ENCODE data around the gene MPDZ. TPM values are rescaled to one million over a fixed set of nuclear protein-coding genes. Genes with fewer than 3 reads are reported as not detected.

The MPDZ gene
- total and polyA plus RNA-seq, 5 experiments from 2014 or later = not detected

DNA sequence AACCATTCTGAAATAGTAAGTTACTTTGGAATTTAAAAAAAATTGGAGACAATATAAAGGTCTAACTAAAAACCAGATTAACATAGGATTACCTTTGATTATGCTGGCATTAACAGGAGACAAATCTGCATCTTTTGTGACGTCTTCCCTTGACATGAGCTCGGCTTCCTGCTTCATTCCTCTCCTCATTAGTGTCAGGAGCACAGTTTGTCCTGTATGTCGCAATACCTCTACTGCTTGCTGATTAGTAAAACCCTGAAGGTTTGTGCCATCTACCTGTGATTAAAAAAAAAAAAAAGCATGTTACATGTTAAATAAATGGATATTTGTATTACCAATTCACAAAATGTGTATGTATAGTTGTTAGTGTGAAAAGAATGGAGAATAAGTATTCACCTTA lies 73.7 kb downstream of the MPDZ start:
- no peaks in the 10 kb centered on the region for H3K27me3 Mint-ChIP-seq
- H3K4me1 Mint-ChIP-seq = no peaks in the 10 kb centered on the region
- DNase-seq (no peak), ATAC-seq (no peak)
- POLR2A ChIA-PET = no interaction called here
- no peaks in the 10 kb centered on the region for H3K36me3 Mint-ChIP-seq
- H3K27ac Mint-ChIP-seq = no peak overlapping the region
- peaks cover 0 to 14% (median 7%) of the 10 kb centered on the region in 9 donors for H3K9me3 Mint-ChIP-seq
- no peak overlapping the region for H3K4me3 Mint-ChIP-seq

DNA sequence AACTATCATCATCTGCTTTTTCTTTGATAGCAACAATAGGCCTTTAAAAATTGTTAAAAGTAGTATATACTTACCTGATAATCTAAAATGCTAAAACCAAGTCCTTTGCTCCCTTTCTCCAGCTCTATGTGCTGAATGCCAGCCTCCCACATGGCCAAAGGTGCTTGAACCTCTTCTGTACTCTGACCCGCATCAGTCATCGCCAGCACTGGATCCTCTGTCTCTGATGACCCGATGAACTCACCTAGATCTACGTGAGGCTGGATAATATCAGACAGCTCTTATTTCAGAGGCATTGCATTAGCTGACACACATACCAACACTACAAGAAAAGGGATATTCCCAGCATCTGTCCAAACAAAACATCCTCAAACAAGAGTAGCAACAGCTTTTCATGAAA lies 89.5 kb downstream of the MPDZ start:
- no peaks in the 10 kb centered on the region for H3K4me1 Mint-ChIP-seq
- no peak for DNase-seq
- no peak overlapping the region for H3K27ac Mint-ChIP-seq
- peaks cover 0 to 13% (median 3%) of the 10 kb centered on the region in 9 donors for H3K9me3 Mint-ChIP-seq
- POLR2A ChIA-PET = no interaction called here
- no peak for ATAC-seq
- H3K4me3 Mint-ChIP-seq = no peak overlapping the region
- H3K27me3 Mint-ChIP-seq = no peaks in the 10 kb centered on the region
- H3K36me3 Mint-ChIP-seq = no peaks in the 10 kb centered on the region

DNA sequence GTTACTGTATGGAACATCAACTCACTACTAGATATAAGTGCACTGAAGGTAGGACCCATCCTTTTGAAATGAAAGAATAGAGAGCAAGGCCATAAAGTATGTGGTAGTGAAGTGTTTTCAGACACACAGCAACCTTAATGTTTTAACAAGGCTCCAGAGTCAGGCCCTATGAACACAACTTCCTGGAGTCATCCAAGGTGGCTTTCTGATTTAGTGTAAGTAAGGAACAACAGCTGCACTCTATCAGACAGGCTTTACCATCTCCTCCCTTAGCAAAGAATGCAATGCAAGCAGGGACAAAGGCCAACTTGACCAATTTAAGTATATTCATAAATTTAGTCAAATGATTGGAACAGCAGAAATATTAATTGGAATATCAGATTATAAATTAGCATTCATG lies 90.1 kb downstream of the MPDZ start:
- H3K27me3 Mint-ChIP-seq = no peaks in the 10 kb centered on the region
- H3K36me3 Mint-ChIP-seq = no peaks in the 10 kb centered on the region
- DNase-seq = no peak
- no peaks in the 10 kb centered on the region for H3K4me1 Mint-ChIP-seq
- H3K4me3 Mint-ChIP-seq = no peak overlapping the region
- peaks cover 0 to 13% (median 2%) of the 10 kb centered on the region in 9 donors for H3K9me3 Mint-ChIP-seq
- no peak overlapping the region for H3K27ac Mint-ChIP-seq
- ATAC-seq = no peak
- POLR2A ChIA-PET = no interaction called here

DNA sequence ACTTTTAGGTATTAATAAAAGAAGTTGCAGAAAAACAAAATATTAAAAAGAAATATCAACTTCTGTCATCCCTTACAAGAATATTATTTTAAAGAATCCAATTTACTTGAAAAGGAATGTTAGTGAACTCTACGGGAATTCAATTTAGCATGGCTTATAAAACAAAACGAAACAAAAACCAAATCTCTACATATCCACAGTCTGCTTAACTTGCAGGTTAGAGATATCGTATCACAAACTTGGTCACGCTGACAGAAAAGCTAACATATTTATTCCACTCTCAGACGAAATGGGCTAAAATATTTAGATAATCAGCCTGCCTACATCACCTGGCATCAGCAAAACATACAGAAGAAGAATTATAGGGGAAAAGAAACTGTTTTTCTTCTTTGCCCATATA lies 92.7 kb downstream of the MPDZ start:
- no peaks in the 10 kb centered on the region for H3K4me1 Mint-ChIP-seq
- no peak for DNase-seq
- POLR2A ChIA-PET = no interaction called here

DNA sequence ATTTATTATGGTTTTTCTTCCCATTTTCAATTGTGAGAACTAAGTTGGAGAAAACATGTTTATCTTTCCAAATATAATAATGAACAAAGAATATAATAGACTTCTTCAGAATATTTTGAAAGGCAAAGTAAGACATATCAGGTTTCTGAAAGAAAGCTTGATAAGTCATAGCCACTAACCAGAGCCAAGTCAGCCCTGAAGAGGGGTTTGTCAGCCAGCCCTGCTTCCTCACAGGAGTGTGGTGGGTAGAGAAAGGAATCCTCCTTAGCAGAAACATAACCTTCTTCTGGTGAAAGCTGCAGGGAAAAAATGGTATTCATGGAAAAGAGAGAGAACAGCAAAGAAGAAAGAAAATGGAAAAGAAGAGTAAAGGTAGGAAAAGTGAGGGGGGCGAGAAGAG lies 93.4 kb downstream of the MPDZ start:
- H3K27ac Mint-ChIP-seq = no peak overlapping the region
- H3K4me1 Mint-ChIP-seq = no peaks in the 10 kb centered on the region
- no peaks in the 10 kb centered on the region for H3K36me3 Mint-ChIP-seq
- no peak for ATAC-seq
- POLR2A ChIA-PET = no interaction called here
- no peaks in the 10 kb centered on the region for H3K27me3 Mint-ChIP-seq
- DNase-seq = no peak
- H3K9me3 Mint-ChIP-seq = peaks cover 0 to 8% (median 0%) of the 10 kb centered on the region in 9 donors
- no peak overlapping the region for H3K4me3 Mint-ChIP-seq

More for the DNA sequence above, 92.7 kb downstream of the MPDZ start:
- H3K4me3 Mint-ChIP-seq = no peak overlapping the region
- H3K27me3 Mint-ChIP-seq = no peaks in the 10 kb centered on the region
- peaks cover 0 to 10% (median 0%) of the 10 kb centered on the region in 9 donors for H3K9me3 Mint-ChIP-seq
- no peak overlapping the region for H3K27ac Mint-ChIP-seq
- H3K36me3 Mint-ChIP-seq = no peaks in the 10 kb centered on the region
- no peak for ATAC-seq

DNA sequence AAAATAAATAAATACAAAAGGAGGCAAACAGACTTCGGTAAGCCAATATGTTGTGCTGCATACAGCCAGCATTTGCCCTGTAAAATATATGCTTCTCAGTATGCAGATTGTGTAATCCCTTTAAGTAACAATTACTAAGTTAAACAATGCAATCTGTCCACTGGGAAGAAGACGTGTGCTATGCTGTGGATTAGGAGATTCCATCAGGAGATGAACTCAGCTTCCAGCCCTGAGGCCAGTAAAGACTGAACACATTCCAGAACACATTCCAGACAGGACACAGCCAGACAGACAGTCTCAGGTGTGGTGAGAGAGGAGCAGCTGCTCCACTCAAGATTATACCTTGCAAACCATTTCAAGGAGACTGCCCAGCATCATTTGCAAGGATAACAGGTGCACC lies 97.8 kb downstream of the MPDZ start:
- POLR2A ChIA-PET = no interaction called here
- Mint-ChIP-seq H3K27ac (no peak overlapping the region), H3K4me3 (no peak overlapping the region), H3K4me1 (no peaks in the 10 kb centered on the region), H3K9me3 (peaks cover 0 to 9% (median 3%) of the 10 kb centered on the region in 9 donors), H3K36me3 (no peaks in the 10 kb centered on the region), H3K27me3 (no peaks in the 10 kb centered on the region)
- ATAC-seq (no peak), DNase-seq (no peak)

DNA sequence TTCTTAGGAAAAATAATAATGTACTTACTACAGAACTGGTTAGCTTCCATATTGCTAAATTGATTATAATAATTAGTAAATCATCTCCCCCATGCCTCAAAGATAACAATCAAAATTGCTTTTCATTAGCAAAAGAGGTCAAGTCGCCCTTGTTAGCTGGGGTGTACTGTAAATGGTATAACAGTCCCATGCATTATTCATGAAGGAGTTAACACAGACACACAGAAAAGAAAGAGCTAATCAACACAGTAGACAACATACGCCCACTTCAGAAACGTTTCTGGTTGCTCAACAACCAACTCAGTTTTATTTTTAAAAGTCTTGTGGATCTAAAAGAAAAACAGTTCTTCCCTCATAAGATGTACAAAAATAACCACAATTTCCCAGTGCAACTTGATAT lies 100.2 kb downstream of the MPDZ start:
- no peak overlapping the region for H3K27ac Mint-ChIP-seq
- H3K9me3 Mint-ChIP-seq = peaks cover 0 to 8% (median 3%) of the 10 kb centered on the region in 9 donors
- no peaks in the 10 kb centered on the region for H3K36me3 Mint-ChIP-seq
- no peaks in the 10 kb centered on the region for H3K27me3 Mint-ChIP-seq
- no peak for DNase-seq
- no peak for ATAC-seq
- H3K4me1 Mint-ChIP-seq = no peaks in the 10 kb centered on the region
- POLR2A ChIA-PET = no interaction called here
- H3K4me3 Mint-ChIP-seq = no peak overlapping the region

DNA sequence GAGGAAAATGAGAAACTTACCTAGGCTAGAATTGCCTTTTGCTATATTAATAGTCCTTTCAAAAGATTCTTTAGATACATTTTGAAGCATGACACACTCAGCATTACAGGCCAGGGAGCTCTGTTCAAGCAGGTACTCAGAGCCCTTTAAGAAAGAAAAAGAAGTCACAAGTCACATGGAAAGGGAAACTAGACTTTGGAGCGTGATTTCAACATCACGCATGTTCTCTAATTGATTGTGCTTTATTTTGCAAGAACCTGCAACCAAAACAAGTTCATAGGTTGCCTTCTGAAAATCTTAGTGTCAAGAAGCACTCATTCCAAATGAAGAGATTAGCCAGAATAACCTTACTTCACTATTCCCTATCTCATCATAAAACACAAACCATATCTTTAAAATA lies 103.8 kb downstream of the MPDZ start:
- Mint-ChIP-seq H3K27me3 (no peaks in the 10 kb centered on the region), H3K9me3 (peaks cover 0 to 20% (median 9%) of the 10 kb centered on the region in 9 donors), H3K4me1 (no peaks in the 10 kb centered on the region), H3K36me3 (no peaks in the 10 kb centered on the region), H3K4me3 (no peak overlapping the region), H3K27ac (no peak overlapping the region)
- POLR2A ChIA-PET = no interaction called here
- DNase-seq = no peak
- ATAC-seq = no peak

DNA sequence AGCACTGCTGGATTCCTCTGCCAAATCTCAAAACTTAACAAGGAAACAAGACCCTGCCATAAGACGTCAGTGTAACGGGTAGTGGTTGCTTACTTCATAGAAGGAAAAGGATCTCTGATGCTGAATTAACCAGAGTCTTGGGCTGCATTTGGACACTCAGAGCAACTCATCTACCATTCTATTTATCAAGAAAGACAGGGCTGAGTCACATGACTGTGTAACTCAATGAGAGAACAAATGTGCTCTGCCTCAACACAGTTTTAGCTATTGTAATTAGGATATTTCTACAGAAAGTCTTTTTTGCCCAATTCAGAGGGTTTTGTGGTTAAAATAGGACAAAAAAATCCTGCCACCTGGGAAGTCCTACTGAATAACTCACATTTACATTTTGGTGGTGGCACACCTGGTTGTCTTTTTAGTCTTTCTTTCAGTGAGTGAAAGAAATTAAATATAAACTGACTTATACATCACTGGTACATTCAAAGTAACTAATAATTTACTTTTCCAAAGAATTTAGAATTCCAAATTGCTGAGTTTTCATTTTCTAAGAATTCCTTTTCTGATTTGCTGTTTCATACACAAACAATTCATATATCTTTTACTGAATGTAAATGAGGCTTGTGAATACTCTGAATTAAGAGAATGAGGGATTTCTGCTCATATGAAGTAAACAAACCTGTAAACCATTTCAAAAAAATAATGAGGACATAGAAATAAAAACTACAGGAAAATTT lies 104.4 kb downstream of the MPDZ start:
- Mint-ChIP-seq H3K27ac (no peak overlapping the region), H3K4me3 (no peak overlapping the region), H3K9me3 (peaks cover 0 to 20% (median 8%) of the 10 kb centered on the region in 9 donors), H3K27me3 (no peaks in the 10 kb centered on the region), H3K4me1 (no peaks in the 10 kb centered on the region), H3K36me3 (no peaks in the 10 kb centered on the region)
- POLR2A ChIA-PET = no interaction called here
- no peak for DNase-seq
- no peak for ATAC-seq

DNA sequence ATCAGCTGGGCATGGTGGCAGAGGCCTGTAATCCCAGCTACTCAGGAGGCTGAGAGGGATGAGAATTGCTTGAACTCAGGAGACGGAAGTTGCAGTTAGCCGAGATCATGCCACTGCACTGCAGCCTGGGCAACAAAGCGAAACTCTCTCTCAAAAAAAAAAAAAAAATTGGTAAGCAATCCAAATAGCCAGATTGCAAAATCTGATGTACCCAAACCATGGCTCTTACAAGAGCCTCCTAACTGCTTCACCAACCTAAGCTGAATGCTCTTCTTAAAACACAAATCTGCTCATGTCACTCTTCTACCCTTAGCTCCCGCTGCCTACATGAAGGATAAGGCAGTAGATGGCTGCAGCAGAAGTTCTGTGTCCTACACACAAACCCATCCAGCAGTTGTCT lies 105.9 kb downstream of the MPDZ start:
- no peaks in the 10 kb centered on the region for H3K4me1 Mint-ChIP-seq
- no peak overlapping the region for H3K27ac Mint-ChIP-seq
- H3K9me3 Mint-ChIP-seq = peaks cover 0 to 29% (median 7%) of the 10 kb centered on the region in 9 donors
- ATAC-seq (no peak), DNase-seq (no peak)
- no peaks in the 10 kb centered on the region for H3K36me3 Mint-ChIP-seq
- POLR2A ChIA-PET = no interaction called here
- H3K27me3 Mint-ChIP-seq = no peaks in the 10 kb centered on the region
- no peak overlapping the region for H3K4me3 Mint-ChIP-seq

DNA sequence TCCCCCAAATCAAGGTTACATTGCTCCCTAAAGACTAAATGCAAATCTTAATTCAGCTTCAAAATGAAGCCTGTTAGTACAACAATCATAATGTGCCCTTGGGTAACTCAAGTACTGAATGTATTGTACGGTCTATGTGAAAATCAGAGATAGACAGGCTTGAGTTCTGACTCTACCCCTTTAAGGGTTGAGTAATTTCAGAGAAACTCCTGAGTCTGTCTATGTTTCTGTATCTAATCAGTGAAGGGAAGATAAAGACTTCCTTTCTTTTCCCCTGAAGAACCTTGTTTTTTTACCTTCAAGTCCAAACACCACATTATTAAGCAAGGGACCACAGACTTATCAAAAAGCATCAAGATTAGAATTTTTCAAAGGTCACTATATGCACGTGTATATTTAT lies 108.2 kb downstream of the MPDZ start:
- Mint-ChIP-seq H3K36me3 (no peaks in the 10 kb centered on the region), H3K27ac (no peak overlapping the region), H3K27me3 (no peaks in the 10 kb centered on the region), H3K9me3 (peaks cover 0 to 29% (median 7%) of the 10 kb centered on the region in 9 donors), H3K4me3 (no peak overlapping the region), H3K4me1 (no peaks in the 10 kb centered on the region)
- POLR2A ChIA-PET = no interaction called here
- DNase-seq = no peak
- ATAC-seq = no peak

DNA sequence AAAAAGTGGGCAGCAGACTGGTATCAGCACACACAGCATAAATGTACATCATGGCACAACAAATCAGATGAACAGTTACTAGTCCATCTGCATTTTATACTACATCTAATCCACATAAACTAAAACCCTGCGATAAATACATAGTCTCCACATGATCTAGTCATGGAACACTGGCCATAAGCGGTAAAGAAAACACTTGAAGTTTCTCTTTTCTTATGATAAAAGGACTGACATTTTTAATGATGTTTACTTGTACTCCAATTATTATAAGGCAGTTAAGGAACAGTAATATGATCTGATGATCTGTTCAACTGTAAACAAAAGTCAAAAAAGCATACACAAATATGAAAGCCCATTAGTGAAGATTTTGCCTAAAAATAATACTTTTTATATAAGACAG lies 112.5 kb downstream of the MPDZ start:
- no peak for ATAC-seq
- Mint-ChIP-seq H3K4me1 (no peaks in the 10 kb centered on the region), H3K27ac (no peak overlapping the region), H3K27me3 (no peaks in the 10 kb centered on the region), H3K4me3 (no peak overlapping the region), H3K9me3 (peaks cover 0 to 9% (median 3%) of the 10 kb centered on the region in 9 donors), H3K36me3 (no peaks in the 10 kb centered on the region)
- POLR2A ChIA-PET = no interaction called here
- DNase-seq = no peak

DNA sequence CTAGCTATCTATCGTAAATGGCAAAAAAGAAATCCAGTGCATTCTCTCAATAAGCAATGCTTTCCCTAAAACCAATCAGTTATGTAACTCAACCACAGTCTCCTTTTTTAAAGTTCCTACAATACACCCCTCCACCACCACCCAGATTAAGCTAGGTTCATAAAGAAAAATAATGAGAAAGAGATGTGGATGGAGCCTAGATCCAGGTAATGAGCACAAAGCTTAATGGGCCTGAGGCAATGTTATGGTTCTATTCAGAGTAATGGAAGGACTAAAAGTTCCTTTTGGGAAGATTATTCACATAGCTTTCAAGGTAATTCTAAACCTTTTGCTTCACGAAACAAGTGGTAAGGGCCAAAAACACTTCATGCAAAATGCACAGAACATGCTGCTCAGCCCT lies 113.5 kb downstream of the MPDZ start:
- Mint-ChIP-seq H3K4me1 (no peaks in the 10 kb centered on the region), H3K36me3 (no peaks in the 10 kb centered on the region), H3K4me3 (no peak overlapping the region), H3K9me3 (peaks cover 0 to 9% (median 2%) of the 10 kb centered on the region in 9 donors), H3K27me3 (no peaks in the 10 kb centered on the region), H3K27ac (no peak overlapping the region)
- ATAC-seq (no peak), DNase-seq (no peak)
- POLR2A ChIA-PET = no interaction called here

DNA sequence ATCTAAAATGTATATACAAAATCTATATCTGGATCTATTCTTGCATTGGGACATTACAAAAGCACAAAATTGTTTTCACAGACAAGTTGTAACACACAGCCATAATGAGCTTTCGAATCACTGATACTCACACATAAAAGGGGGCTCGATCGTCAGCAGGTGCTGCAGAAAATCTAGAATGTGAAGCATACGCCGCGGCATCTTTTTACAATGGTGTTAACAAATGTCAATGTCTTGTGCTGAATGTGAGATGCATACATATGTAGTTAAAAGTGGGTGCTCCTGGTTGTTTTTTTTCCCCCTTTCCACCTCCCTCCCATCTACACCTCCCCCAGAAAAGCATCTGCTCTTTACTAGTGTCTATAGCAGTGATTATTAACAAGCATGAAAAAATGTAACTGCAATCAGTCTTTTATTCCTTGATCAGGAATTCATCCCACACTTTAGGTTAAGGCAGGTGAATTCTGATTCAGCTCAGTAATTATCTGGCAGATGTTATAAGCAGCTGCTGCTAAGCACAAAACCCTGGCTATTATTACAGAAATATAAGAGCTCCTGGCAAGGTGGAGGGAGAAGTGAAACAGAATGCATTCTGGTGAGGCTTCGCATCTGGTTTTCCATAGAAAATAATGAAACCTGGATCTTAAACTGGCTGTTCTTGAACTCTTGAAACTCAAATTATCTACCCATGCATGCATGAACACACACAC lies 114.1 kb downstream of the MPDZ start:
- POLR2A ChIA-PET = no interaction called here
- DNase-seq (no peak), ATAC-seq (no peak)
- Mint-ChIP-seq H3K27me3 (no peaks in the 10 kb centered on the region), H3K4me3 (no peak overlapping the region), H3K9me3 (peaks cover 0 to 9% (median 2%) of the 10 kb centered on the region in 9 donors), H3K4me1 (no peaks in the 10 kb centered on the region), H3K36me3 (no peaks in the 10 kb centered on the region), H3K27ac (no peak overlapping the region)
